Measurements from ENCODE around the gene SLX4IP. TPM values are rescaled to one million over a fixed set of nuclear protein-coding genes. Genes with fewer than 3 reads are reported as not detected.
A peak's percentile ranks its signal among the peaks of the same experiment; 100 is the strongest.

SLX4IP gene
- total and polyA plus RNA-seq, 4 donors = 1.2 to 9.5 (median 4.3) TPM

DNA sequence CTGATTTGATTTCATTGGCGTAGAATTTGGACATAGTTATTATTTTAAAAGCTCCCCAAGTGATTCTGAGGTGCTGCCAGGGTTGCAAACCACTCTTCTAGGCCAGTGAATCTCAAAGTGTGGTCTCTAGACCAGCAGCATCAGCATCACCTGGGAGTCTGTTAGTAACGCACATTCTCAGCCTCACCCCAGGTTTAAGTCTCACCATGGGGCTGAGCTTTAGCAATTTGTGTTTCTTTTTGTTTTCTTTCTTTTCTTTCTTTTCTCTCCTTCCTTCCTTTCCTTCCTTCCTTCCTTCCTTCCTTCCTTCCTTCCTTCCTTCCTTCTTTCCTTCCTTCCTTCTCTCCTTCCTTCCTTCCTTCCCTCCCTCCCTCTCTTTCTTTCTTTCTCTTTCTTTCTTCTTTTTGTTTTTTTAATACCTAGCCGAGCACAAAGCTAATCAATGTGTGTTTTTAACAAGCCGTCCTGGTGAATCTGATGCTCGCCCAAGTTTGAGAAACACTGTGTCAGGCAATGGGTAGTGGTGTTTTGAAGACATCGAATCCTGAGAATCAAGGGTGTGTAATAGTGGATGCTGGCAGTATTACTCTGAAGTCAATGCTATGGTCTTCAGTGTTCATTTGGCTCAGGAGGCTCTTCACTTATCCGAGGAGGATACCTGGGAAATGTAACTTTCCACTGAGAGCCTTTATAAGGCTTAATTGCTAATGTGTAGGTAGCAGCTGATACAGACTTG, 104.9 kb downstream of the SLX4IP start:
- no peak overlapping the region for H3K9ac ChIP-seq (ENCODE audit: insufficient read depth in 1 of 2, low read length in 2 of 2)
- no peak overlapping the region for H3K27ac ChIP-seq (ENCODE audit: low read depth in 1 of 2, low read length in 1 of 2)
- peaks cover 0 to 8% (median 0%) of the 10 kb centered on the region in 5 donors for H3K4me1 ChIP-seq (ENCODE audit: control insufficient read depth in 5 of 5, insufficient read depth in 5 of 5, low read length in 5 of 5)
- WGBS, 2 donors = 94% methylated on average over 7 of the region's 7 CpGs
- no peaks in the 10 kb centered on the region for H3K27me3 ChIP-seq (ENCODE audit: control insufficient read depth in 3 of 3, insufficient read depth in 3 of 3, low read length in 2 of 3)
- no peaks in the 10 kb centered on the region for H3K9me3 ChIP-seq (ENCODE audit: control insufficient read depth in 4 of 4, insufficient read depth in 3 of 4, low read length in 3 of 4)
- H3K36me3 ChIP-seq (ENCODE audit: control insufficient read depth in 4 of 4, insufficient read depth in 4 of 4, low read length in 4 of 4) = no peaks in the 10 kb centered on the region
- DNase-seq (no peak), ATAC-seq (ENCODE audit: insufficient read depth, low FRiP score) (no peak)
- TF ChIP-seq, protein P1, sequence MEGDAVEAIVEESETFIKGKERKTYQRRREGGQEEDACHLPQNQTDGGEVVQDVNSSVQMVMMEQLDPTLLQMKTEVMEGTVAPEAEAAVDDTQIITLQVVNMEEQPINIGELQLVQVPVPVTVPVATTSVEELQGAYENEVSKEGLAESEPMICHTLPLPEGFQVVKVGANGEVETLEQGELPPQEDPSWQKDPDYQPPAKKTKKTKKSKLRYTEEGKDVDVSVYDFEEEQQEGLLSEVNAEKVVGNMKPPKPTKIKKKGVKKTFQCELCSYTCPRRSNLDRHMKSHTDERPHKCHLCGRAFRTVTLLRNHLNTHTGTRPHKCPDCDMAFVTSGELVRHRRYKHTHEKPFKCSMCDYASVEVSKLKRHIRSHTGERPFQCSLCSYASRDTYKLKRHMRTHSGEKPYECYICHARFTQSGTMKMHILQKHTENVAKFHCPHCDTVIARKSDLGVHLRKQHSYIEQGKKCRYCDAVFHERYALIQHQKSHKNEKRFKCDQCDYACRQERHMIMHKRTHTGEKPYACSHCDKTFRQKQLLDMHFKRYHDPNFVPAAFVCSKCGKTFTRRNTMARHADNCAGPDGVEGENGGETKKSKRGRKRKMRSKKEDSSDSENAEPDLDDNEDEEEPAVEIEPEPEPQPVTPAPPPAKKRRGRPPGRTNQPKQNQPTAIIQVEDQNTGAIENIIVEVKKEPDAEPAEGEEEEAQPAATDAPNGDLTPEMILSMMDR (IDR thresholded peaks at IDR 0.05; ENCODE audit: control extremely low read depth, extremely low read depth) = no peak
- H3K4me3 ChIP-seq = no peak overlapping the region

DNA sequence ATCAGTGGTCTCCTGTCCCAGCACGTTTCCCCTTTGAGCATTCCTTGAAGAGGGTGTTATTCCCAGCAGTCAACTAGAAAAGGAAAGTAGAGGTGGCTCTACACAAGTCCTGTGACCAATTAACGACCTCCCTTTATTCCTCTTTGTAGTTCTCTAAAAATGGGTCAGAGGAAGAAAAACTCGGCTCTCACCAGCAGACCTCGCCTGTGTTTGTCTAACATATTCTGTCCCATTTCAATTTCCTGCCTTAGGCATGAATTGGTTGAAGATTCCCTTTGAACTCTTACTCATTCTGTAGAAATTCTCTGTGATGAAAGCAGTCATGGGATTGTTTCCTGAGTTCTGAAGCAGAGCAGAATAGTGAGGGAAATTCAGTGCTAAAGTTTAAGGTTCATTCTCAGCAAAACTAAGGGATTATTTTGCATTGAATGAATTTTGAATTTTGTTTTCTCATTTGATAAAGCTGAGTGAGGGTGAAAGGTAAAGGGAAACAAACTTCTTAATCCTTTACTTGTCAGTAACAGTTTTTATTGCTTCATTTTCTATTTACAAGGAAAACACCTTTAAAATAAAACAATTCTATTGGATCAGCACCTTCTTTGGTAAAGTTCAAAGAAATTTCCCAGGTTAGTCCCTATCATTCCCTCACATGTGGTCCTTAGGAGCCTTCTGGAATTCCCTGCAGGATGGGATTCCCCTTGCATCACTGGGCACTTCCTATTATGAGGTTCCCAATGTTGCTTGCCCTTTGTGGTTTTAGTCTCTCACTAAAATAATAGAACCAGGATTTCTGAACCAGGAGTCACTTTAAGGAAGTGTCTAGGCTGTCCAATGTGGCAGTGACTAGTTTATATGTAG, 105.8 kb downstream of the SLX4IP start:
- WGBS, 2 donors = 12 to 21% methylated on average over 4 of the region's 4 CpGs

DNA sequence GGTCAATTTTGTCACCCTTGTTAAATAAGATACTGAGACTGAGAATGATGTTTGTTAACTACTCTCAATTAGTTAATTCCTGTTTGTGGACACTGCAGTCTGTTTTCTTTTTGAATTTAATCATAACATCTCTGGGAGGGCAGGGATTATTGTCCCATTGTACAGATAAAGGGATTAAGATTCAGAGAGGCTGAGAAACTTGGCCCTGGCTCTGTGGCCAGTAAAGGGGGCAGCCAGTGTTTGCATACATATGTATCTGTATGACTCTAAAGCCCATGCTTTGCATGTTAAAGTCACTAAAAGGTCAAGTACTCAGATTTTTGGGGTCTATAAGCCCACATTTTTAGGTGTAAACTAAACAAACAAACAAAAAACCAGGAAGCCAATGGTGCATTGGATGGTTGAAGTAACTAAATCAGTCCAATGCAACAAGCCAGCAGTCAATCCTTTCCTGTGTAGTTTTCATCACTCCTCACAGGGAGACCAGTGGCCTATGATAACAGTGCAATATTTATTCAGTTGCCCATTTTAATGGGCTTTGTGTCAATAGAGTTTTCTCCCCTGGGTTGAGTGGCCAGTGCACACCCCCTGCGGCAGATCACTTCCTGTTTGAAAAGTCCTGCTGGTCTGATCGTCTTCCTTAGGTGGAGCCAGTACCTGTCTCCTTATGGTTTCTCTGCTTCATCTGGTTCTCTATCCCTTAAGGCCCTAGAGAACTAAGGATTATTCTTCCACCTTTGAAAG, 106.7 kb downstream of the SLX4IP start:
- DNase-seq (no peak), ATAC-seq (ENCODE audit: insufficient read depth, low FRiP score) (no peak)
- Histone ChIP-seq H3K9me3 (ENCODE audit: control insufficient read depth in 4 of 4, insufficient read depth in 3 of 4, low read length in 3 of 4) (no peaks in the 10 kb centered on the region), H3K36me3 (ENCODE audit: control insufficient read depth in 4 of 4, insufficient read depth in 4 of 4, low read length in 4 of 4) (no peaks in the 10 kb centered on the region), H3K27ac (ENCODE audit: low read depth in 1 of 2, low read length in 1 of 2) (no peak overlapping the region), H3K9ac (ENCODE audit: insufficient read depth in 1 of 2, low read length in 2 of 2) (no peak overlapping the region), H3K4me1 (ENCODE audit: control insufficient read depth in 5 of 5, insufficient read depth in 5 of 5, low read length in 5 of 5) (peaks cover 0 to 8% (median under 1%) of the 10 kb centered on the region in 5 donors), H3K27me3 (ENCODE audit: control insufficient read depth in 3 of 3, insufficient read depth in 3 of 3, low read length in 2 of 3) (no peaks in the 10 kb centered on the region), H3K4me3 (no peak overlapping the region)
- WGBS, 2 donors = 26 to 43% methylated on average over 2 of the region's 2 CpGs
- TF ChIP-seq, protein P1 (IDR thresholded peaks at IDR 0.05; ENCODE audit: control extremely low read depth, extremely low read depth) = no peak

More for the DNA sequence above, 105.8 kb downstream of the SLX4IP start:
- H3K4me3 ChIP-seq = no peak overlapping the region
- no peaks in the 10 kb centered on the region for H3K36me3 ChIP-seq (ENCODE audit: control insufficient read depth in 4 of 4, insufficient read depth in 4 of 4, low read length in 4 of 4)
- DNase-seq = peak in 1 of 3 donors; percentile 35
- no peak overlapping the region for H3K9ac ChIP-seq (ENCODE audit: insufficient read depth in 1 of 2, low read length in 2 of 2)
- H3K4me1 ChIP-seq (ENCODE audit: control insufficient read depth in 5 of 5, insufficient read depth in 5 of 5, low read length in 5 of 5) = peaks cover 0 to 8% (median 1%) of the 10 kb centered on the region in 5 donors
- H3K27me3 ChIP-seq (ENCODE audit: control insufficient read depth in 3 of 3, insufficient read depth in 3 of 3, low read length in 2 of 3) = no peaks in the 10 kb centered on the region
- no peaks in the 10 kb centered on the region for H3K9me3 ChIP-seq (ENCODE audit: control insufficient read depth in 4 of 4, insufficient read depth in 3 of 4, low read length in 3 of 4)
- H3K27ac ChIP-seq (ENCODE audit: low read depth in 1 of 2, low read length in 1 of 2) = no peak overlapping the region
- TF ChIP-seq, protein P1 (IDR thresholded peaks at IDR 0.05; ENCODE audit: control extremely low read depth, extremely low read depth) = no peak
- ATAC-seq (ENCODE audit: insufficient read depth, low FRiP score) = peak; percentile 19
